ENCODE results near the gene EIF4E.

EIF4E gene

DNA sequence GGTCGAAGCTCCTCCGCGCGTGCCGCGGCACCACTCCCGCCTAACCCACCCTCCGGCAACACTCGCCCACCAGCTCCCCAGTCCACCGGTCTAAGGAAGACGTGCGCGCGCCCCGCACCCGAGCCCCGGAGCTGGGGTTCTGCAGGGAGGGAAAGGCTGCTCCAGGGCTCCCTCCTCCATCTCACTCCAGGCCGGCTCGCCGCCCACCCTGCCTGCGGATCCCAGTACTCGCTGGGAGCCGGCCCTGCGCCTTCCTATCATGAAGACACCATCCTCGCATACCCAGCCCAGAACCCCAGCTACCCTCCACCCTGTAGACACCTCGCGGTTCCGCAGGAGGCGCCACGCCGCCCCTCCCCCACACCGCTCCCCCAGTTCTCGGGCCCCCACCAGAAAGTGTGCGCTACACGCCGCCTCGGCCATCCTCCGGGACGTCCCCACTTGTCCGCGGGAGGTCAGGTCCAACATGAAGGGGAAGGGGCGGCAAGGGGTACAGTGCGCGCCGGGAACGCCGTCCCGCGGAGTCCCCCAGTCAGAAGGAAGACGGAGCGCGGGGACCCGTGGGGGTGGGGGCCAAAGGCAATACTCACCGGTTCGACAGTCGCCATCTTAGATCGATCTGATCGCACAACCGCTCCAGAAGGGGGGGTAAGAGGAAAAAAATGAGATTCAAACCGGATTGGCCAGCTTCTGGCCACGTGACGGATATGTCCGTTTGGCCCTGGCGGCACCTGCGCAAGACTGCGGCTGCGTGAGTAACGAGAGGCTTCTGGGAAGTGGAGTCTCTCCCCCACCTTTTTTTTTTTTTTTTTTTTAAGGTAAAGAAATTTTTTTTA is at the start of gene EIF4E:
Gene EIF4E (minus strand): TSS at position 629 of the 836 bp plus-strand sequence. CDS start 21 bp downstream, at position 608.
- peak within 1 kb of the TSS; percentile 97 for H3K9ac ChIP-seq (ENCODE audit: low read length)
- no peaks in the 10 kb centered on the region for H3K36me3 ChIP-seq (ENCODE audit: control insufficient read depth, insufficient read depth, low read length)
- peaks cover 9% of the 10 kb centered on the region for H3K4me1 ChIP-seq (ENCODE audit: control insufficient read depth, insufficient read depth, low read length)
- H3K9me3 ChIP-seq (ENCODE audit: control insufficient read depth, low read length), result no peaks in the 10 kb centered on the region
- peak within 1 kb of the TSS; percentile 93 for H3K4me3 ChIP-seq (ENCODE audit: low read length)
- H3K27me3 ChIP-seq (ENCODE audit: control insufficient read depth, insufficient read depth, low read length), result no peaks in the 10 kb centered on the region

- H3K4me3 ChIP-seq (ENCODE audit: low read length), result no peak overlapping the region
- H3K9ac ChIP-seq (ENCODE audit: low read length), result no peak overlapping the region
- no peaks in the 10 kb centered on the region for H3K9me3 ChIP-seq (ENCODE audit: control insufficient read depth, low read length)
Observed at GRCh38 chr4:98977557-98977956, 48.6 kb upstream of the EIF4E start.

GRCh38 chr4:98976716-98977115 is 47.8 kb upstream of the EIF4E start:
- H3K4me1 ChIP-seq (ENCODE audit: control insufficient read depth, insufficient read depth, low read length), result no peaks in the 10 kb centered on the region
- H3K27me3 ChIP-seq (ENCODE audit: control insufficient read depth, insufficient read depth, low read length), result no peaks in the 10 kb centered on the region
- H3K36me3 ChIP-seq (ENCODE audit: control insufficient read depth, insufficient read depth, low read length), result no peaks in the 10 kb centered on the region
- H3K9me3 ChIP-seq (ENCODE audit: control insufficient read depth, low read length), result no peaks in the 10 kb centered on the region
- H3K9ac ChIP-seq (ENCODE audit: low read length), result no peak overlapping the region
- no peak overlapping the region for H3K4me3 ChIP-seq (ENCODE audit: low read length)

More at GRCh38 chr4:98977557-98977956, 48.6 kb upstream of the EIF4E start:
- Histone ChIP-seq H3K4me1 (ENCODE audit: control insufficient read depth, insufficient read depth, low read length) (no peaks in the 10 kb centered on the region), H3K36me3 (ENCODE audit: control insufficient read depth, insufficient read depth, low read length) (no peaks in the 10 kb centered on the region), H3K27me3 (ENCODE audit: control insufficient read depth, insufficient read depth, low read length) (no peaks in the 10 kb centered on the region)

DNA sequence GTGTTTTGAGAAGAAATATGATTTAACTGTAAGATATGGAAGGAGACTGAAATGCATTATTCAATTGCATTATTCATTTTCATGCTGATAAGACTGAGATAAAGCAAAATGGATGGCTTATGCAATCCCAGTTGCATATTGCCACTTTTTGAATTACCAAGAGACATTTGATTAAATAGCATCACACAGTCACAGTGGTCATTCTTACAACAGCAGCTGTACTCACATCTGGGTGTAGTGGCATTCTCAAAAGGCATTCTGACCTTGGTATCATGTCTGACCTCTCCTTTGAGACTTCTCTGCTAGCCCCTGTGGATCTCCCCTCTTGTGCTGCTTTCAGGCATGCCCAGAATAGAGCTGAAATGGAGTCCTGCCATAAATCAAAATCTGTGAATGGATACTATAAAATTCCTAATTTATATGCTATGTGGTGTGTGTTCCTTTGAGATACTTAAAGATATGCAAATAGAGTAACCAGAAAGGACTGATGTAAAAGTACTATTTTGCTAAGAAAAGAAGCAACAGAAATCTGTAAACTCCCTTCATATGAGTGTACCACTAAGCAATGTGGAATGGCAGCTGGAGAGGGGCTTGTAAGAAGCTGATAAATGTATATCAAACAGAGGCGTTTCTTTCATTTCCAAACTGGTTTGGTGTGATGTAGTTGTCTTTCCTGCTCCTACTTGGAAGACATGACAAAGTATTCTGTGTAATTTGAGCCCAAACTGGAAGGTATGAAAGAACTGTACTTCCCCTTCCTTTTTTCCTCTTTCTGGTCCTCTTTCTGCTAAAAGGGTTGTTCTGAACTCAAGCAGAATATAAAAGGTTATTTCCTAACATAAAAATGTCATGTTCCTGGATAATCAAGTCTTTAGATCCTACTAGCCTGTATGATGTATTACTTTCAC is 41.2 kb upstream of the EIF4E start:
- Histone ChIP-seq H3K4me1 (ENCODE audit: control insufficient read depth, insufficient read depth, low read length) (no peaks in the 10 kb centered on the region), H3K9me3 (ENCODE audit: control insufficient read depth, low read length) (no peaks in the 10 kb centered on the region), H3K4me3 (ENCODE audit: low read length) (no peak overlapping the region), H3K27me3 (ENCODE audit: control insufficient read depth, insufficient read depth, low read length) (no peaks in the 10 kb centered on the region), H3K9ac (ENCODE audit: low read length) (no peak overlapping the region), H3K36me3 (ENCODE audit: control insufficient read depth, insufficient read depth, low read length) (no peaks in the 10 kb centered on the region)

DNA sequence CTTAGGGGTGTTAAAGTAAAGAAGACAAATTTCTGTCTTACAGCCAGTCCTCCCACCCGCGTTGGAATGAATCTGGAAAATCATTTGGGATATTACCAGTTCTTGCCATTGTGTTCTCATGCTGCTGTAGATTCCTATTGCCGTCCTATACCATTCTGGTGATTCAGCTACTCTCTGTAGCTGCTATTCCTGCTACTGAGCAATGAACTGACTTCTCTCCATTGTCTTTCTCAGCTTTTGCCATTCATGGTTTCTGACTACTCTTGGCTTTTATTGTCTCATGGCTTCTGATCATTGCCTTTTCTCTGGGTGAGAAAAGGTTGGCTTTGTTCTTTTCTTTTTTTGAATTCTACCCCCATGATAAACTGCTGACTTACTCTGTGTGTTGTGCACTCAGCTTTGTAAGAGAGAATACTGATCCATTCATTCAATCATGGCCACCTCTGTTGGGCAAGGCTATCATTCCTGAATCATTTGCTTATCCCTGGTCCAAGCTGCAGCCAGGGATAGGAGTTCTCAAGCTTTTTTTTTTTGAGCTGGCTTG is 38.9 kb upstream of the EIF4E start:
- Histone ChIP-seq H3K9ac (ENCODE audit: low read length) (no peak overlapping the region), H3K36me3 (ENCODE audit: control insufficient read depth, insufficient read depth, low read length) (no peaks in the 10 kb centered on the region)

GRCh38 chr4:98966926-98967325 is 38.0 kb upstream of the EIF4E start:
- no peak overlapping the region for H3K9ac ChIP-seq (ENCODE audit: low read length)
- H3K4me1 ChIP-seq (ENCODE audit: control insufficient read depth, insufficient read depth, low read length), result no peaks in the 10 kb centered on the region
- H3K9me3 ChIP-seq (ENCODE audit: control insufficient read depth, low read length), result no peaks in the 10 kb centered on the region
- H3K27me3 ChIP-seq (ENCODE audit: control insufficient read depth, insufficient read depth, low read length), result no peaks in the 10 kb centered on the region
- H3K4me3 ChIP-seq (ENCODE audit: low read length), result no peak overlapping the region
- no peaks in the 10 kb centered on the region for H3K36me3 ChIP-seq (ENCODE audit: control insufficient read depth, insufficient read depth, low read length)

More for the DNA sequence above, 38.9 kb upstream of the EIF4E start:
- Histone ChIP-seq H3K27me3 (ENCODE audit: control insufficient read depth, insufficient read depth, low read length) (no peaks in the 10 kb centered on the region), H3K4me1 (ENCODE audit: control insufficient read depth, insufficient read depth, low read length) (no peaks in the 10 kb centered on the region), H3K4me3 (ENCODE audit: low read length) (no peak overlapping the region), H3K9me3 (ENCODE audit: control insufficient read depth, low read length) (no peaks in the 10 kb centered on the region)

DNA sequence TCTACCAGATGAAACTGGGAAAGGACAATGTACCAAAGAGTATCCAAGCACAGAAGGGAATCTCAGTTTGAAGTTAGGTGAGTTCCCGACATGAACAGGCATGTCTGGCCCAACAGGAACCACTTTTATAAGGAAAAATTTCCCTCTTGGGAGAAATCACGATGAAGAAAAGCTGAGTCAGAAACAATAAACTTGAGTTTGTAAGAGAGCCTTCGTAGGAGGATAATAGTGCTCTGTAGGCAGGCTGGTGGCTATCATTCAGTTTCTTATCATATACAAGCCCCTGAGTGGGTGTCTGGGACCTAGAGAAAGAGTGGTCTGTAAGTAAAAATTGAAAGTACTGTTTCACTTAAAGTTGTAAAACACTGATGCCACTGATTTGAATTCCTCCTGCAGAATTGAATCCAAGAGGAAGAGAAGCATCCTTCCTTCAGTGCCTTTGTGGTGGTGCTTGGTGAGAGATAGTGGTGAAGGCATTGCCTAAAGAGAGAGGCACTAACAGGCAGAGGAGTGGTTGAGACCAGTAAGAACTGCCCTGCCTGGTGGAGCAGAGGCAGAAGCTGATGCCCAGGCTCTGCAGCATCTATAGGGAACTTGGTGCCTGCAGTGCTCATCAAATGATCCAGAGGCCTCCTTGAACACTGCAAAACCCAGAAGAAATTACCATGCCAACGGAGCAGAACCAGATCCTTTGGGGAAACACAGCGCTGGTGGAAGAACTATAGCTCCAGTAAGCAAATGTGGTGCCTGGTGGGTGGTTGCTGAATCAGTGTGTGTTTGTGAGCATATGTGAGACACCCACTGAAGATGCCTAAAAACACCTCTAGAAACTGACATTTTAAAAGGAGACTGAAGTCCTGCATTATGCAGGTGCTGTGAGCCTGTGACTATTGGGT is 34.9 kb upstream of the EIF4E start:
- H3K9me3 ChIP-seq (ENCODE audit: control insufficient read depth, low read length), result no peaks in the 10 kb centered on the region
- no peak overlapping the region for H3K4me3 ChIP-seq (ENCODE audit: low read length)
- no peaks in the 10 kb centered on the region for H3K36me3 ChIP-seq (ENCODE audit: control insufficient read depth, insufficient read depth, low read length)
- H3K4me1 ChIP-seq (ENCODE audit: control insufficient read depth, insufficient read depth, low read length), result no peaks in the 10 kb centered on the region
- no peaks in the 10 kb centered on the region for H3K27me3 ChIP-seq (ENCODE audit: control insufficient read depth, insufficient read depth, low read length)
- H3K9ac ChIP-seq (ENCODE audit: low read length), result no peak overlapping the region

DNA sequence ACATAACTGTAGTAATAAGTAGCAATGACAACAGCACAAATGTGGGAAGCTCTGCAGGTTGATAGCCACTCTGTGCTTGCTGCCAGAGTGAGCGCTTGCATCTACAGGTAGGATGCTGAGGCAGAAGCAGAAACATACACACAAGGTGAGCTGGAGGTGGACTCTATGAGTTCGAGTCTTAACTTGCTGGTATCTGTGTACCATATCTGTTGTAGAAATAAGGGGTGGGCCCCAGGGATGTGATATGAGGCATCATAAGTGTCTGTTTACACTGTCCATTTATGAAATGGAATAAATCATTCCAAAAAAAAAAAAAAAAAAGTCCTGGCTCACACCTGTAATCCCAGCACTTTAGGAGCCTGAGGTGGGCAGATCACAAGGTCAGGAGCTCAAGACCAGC is 32.8 kb upstream of the EIF4E start:
- Histone ChIP-seq H3K4me1 (ENCODE audit: control insufficient read depth, insufficient read depth, low read length) (no peaks in the 10 kb centered on the region), H3K27me3 (ENCODE audit: control insufficient read depth, insufficient read depth, low read length) (no peaks in the 10 kb centered on the region), H3K9me3 (ENCODE audit: control insufficient read depth, low read length) (no peaks in the 10 kb centered on the region), H3K36me3 (ENCODE audit: control insufficient read depth, insufficient read depth, low read length) (no peaks in the 10 kb centered on the region), H3K9ac (ENCODE audit: low read length) (no peak overlapping the region), H3K4me3 (ENCODE audit: low read length) (no peak overlapping the region)

DNA sequence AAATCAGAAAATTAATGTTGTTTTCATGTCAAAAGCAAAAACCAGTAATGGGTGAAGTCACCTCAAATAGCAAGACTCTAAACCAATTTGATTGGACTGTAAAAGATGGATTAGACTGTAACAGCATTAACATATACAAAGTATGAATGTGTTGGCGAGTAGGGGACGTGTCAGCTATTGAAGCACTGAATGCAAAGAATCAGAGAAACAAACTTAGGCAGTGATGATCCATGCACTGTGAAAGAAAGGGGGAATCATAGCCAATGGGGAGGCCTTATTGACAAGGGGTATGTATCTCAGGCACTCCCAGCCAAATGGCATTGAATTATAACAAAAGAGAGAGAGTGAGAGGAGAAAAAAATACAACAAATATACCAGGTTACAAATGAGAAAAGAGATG is 30.5 kb upstream of the EIF4E start:
- no peaks in the 10 kb centered on the region for H3K36me3 ChIP-seq (ENCODE audit: control insufficient read depth, insufficient read depth, low read length)
- H3K4me3 ChIP-seq (ENCODE audit: low read length), result no peak overlapping the region
- no peaks in the 10 kb centered on the region for H3K27me3 ChIP-seq (ENCODE audit: control insufficient read depth, insufficient read depth, low read length)
- no peaks in the 10 kb centered on the region for H3K4me1 ChIP-seq (ENCODE audit: control insufficient read depth, insufficient read depth, low read length)
- H3K9ac ChIP-seq (ENCODE audit: low read length), result no peak overlapping the region
- H3K9me3 ChIP-seq (ENCODE audit: control insufficient read depth, low read length), result no peaks in the 10 kb centered on the region

- Histone ChIP-seq H3K27me3 (ENCODE audit: control insufficient read depth, insufficient read depth, low read length) (no peaks in the 10 kb centered on the region), H3K36me3 (ENCODE audit: control insufficient read depth, insufficient read depth, low read length) (no peaks in the 10 kb centered on the region), H3K9ac (ENCODE audit: low read length) (no peak overlapping the region), H3K9me3 (ENCODE audit: control insufficient read depth, low read length) (no peaks in the 10 kb centered on the region), H3K4me3 (ENCODE audit: low read length) (no peak overlapping the region), H3K4me1 (ENCODE audit: control insufficient read depth, insufficient read depth, low read length) (no peaks in the 10 kb centered on the region)
Observed at GRCh38 chr4:98958065-98958464, 29.1 kb upstream of the EIF4E start.

DNA sequence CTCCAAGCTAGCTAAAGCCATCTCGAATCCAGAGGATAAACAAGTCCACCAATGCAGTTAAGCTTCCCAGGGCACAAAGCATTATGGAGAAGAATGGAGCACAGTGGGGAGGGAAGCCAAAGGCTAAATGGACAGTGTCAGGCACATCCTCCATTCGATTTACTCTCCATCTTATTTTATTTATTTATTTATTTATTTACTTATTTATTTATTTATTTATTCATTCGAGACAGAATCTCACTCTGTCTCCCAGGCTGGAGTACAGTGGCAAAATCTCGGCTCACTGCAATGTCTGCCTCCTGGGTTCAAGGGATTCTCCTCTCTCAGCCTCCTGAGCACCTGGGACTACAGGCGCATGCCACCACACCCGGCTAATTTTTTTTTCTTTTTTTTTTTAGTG is 26.3 kb upstream of the EIF4E start:
- H3K4me3 ChIP-seq (ENCODE audit: low read length), result no peak overlapping the region
- H3K9ac ChIP-seq (ENCODE audit: low read length), result no peak overlapping the region
- H3K4me1 ChIP-seq (ENCODE audit: control insufficient read depth, insufficient read depth, low read length), result no peaks in the 10 kb centered on the region
- H3K27me3 ChIP-seq (ENCODE audit: control insufficient read depth, insufficient read depth, low read length), result no peaks in the 10 kb centered on the region
- H3K9me3 ChIP-seq (ENCODE audit: control insufficient read depth, low read length), result no peaks in the 10 kb centered on the region
- no peaks in the 10 kb centered on the region for H3K36me3 ChIP-seq (ENCODE audit: control insufficient read depth, insufficient read depth, low read length)

All from mucosa of stomach (tissue), 1 donor.